ENCODE measurements around the gene MTF1. TPM values are rescaled to one million over a fixed set of nuclear protein-coding genes. Genes with fewer than 3 reads are reported as not detected.
A peak's percentile ranks its signal among the peaks of the same experiment; 100 is the strongest.

The MTF1 gene
- total and polyA plus RNA-seq, 12 donors = 1.5 to 17.1 (median 10.5) TPM

DNA sequence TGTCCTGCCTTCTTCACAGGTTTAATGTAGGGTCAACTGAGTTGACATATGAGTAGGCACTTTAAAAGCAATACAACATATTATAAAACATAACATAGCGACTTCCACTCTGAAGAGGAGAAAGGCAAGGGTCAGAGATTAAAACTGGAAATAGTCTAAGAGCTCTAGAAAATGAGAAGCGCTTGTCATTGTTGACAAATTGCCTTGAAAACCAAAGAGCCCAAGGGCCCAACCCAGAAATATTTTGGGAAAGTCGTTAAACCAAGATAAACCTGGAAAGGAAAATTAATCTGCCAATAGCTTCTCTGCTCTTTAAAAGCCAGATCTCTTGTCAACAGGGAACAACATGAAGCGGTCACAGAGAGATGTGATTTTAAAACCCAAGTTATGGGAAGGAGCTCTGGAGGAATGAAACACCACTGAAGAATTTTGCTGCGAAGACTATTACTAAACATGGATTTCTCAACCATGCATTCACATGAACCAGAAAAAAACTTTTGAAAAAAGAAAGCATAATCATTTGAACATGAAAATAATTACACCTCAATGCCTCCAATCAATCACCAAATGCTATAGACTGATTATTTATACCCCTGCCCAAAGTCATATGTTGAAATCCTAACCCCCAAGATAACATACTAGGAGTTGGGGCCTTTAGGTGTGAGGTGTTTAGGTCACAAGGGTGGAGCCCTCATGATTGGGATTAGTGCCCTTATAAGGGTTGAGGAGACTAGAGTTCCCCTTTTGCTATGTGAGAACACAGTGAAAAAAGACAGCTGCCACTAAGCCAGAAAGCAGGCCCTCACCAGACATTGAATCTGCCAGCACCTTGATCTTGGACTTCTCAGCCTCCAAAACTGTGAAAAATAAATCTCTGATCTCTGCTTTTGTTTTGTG is 33.0 kb upstream of the MTF1 start:
- whole genome bisulfite sequencing, 2 donors = 78 to 80% methylated on average over 5 of the region's 5 CpGs
- no peaks in the 10 kb centered on the region for H3K27me3 ChIP-seq
- H3K9me3 ChIP-seq = no peaks in the 10 kb centered on the region
- TF ChIP-seq, protein P1, sequence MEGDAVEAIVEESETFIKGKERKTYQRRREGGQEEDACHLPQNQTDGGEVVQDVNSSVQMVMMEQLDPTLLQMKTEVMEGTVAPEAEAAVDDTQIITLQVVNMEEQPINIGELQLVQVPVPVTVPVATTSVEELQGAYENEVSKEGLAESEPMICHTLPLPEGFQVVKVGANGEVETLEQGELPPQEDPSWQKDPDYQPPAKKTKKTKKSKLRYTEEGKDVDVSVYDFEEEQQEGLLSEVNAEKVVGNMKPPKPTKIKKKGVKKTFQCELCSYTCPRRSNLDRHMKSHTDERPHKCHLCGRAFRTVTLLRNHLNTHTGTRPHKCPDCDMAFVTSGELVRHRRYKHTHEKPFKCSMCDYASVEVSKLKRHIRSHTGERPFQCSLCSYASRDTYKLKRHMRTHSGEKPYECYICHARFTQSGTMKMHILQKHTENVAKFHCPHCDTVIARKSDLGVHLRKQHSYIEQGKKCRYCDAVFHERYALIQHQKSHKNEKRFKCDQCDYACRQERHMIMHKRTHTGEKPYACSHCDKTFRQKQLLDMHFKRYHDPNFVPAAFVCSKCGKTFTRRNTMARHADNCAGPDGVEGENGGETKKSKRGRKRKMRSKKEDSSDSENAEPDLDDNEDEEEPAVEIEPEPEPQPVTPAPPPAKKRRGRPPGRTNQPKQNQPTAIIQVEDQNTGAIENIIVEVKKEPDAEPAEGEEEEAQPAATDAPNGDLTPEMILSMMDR (IDR thresholded peaks at IDR 0.05) = no peak
- H3K36me3 ChIP-seq = peaks cover 0 to 47% (median 28%) of the 10 kb centered on the region in 9 donors
- intact Hi-C loops (cut with DNase I) = loop anchor here in 2 of 10 donors (5.0 to 10.0 kb wide), 2 partner anchors 85 to 92 kb away; no protein-coding TSS in a partner anchor
- DNase-seq (no peak), ATAC-seq (no peak)
- peaks cover 0 to 7% (median 0%) of the 10 kb centered on the region in 9 donors for H3K4me1 ChIP-seq
- no peak overlapping the region for H3K4me3 ChIP-seq
- H3K27ac ChIP-seq = no peak overlapping the region

DNA sequence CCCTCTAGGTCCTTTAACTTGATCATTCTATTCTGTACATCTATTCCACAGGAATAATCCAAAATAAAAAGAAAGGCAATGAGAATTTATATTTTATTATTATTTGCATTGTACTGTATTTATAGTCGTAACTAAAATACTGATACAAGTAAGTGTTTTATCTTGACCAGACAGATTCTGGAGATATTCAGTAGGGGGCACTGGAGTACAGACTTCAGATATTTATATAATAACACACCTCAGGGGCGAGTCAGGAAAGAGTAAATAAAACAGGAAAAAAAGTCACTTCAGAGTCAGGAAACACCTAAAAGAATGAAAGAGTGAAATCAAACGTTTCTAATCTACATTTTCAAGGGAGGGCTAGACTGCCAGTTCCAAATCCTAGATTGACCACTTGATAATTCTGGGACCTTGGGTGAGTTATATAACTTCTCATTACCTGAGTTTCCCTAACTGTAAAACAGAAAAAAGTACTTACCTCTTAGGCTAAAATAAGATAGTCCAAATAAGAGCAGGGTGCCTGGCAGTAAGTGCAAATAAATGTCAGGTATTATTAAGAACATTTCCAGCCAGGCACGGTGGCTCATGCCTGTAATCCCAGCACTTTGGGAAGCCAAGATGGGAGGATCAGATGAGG is 31.1 kb upstream of the MTF1 start:
- TF ChIP-seq, protein P1 (IDR thresholded peaks at IDR 0.05) = peak; percentile 22 to 71 (median 58)
- peak in 2 of 8 donors; percentile 51 to 56 for ATAC-seq
- H3K4me3 ChIP-seq = no peak overlapping the region
- no peaks in the 10 kb centered on the region for H3K9me3 ChIP-seq
- intact Hi-C loops (cut with DNase I) = loop anchor here in 4 of 10 donors (2.0 to 10.0 kb wide), 3 partner anchors 84 to 94 kb away; no protein-coding TSS in a partner anchor
- 28 to 29% methylated on average over 4 of the region's 4 CpGs for WGBS, 2 donors
- DNase-seq = no peak
- H3K36me3 ChIP-seq = peaks cover 0 to 66% (median 44%) of the 10 kb centered on the region in 9 donors
- no peak overlapping the region for H3K27ac ChIP-seq
- peaks cover 0 to 7% (median 0%) of the 10 kb centered on the region in 9 donors for H3K4me1 ChIP-seq
- no peaks in the 10 kb centered on the region for H3K27me3 ChIP-seq

DNA sequence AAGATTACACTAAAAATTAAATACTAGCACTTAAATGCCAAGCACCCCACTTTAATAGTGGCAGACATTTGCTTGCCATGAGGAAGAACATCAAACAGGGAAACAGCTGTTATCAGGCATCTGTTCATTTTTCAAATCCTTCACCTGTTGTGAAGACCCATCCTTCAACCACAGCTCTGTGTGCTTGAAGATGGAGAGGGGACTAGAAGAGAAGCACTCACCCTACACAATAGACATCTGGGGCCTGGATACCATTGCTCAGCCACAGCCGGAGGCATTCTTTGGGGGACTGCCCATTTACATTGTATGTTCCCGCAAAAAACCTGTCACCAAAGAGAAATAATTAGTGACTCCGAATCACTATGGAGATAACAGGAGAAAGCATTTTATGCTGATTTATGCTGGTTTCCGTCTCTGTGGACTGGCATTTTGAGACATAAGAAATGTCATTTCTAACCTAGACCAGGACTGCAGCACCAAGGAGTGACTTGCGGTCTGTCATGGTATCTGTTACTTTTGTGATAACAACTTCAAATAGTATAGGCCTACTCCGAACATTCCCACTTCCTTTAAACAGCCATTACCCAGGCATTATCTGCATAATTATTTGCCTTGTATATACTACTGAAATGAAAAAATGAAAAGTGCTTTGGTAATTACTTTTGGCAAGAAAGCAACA is 28.8 kb upstream of the MTF1 start:
- Histone ChIP-seq H3K4me3 (no peak overlapping the region), H3K9me3 (no peaks in the 10 kb centered on the region), H3K4me1 (peaks cover 0 to 7% (median 0%) of the 10 kb centered on the region in 9 donors), H3K27ac (no peak overlapping the region), H3K27me3 (no peaks in the 10 kb centered on the region), H3K36me3 (peaks cover 2 to 89% (median 63%) of the 10 kb centered on the region in 9 donors)
- ATAC-seq = no peak
- WGBS, 2 donors = 88 to 91% methylated on average over 6 of the region's 6 CpGs
- TF ChIP-seq, protein P1 (IDR thresholded peaks at IDR 0.05) = no peak
- no peak for DNase-seq
- intact Hi-C loops (cut with DNase I) = loop anchor here in 5 of 10 donors (2.0 to 10.0 kb wide), 4 partner anchors 77 to 97 kb away; no protein-coding TSS in a partner anchor

DNA sequence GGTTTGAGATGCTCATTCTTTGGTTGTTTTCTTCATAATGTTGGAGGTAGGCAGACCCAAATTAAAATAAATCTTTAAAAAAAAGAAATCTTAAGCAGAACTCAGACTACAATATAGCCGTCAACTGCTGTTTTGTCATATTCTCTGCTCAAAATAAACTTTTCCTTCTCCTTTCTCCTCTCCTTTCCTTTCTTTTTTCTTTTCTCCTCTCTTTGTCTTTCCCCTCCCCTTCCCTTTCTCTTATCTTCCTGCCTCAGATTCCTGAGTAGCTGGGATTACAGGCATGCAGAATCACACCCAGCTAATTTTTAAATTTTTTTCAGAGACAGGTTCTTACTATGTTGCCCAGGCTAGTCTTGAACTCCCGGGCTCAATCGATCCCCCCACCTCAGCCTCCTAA is 24.8 kb upstream of the MTF1 start:
- intact Hi-C loops (cut with DNase I) = loop anchor here in 4 of 10 donors (5.0 to 10.0 kb wide), 3 partner anchors 81 to 101 kb away; no protein-coding TSS in a partner anchor
- Histone ChIP-seq H3K4me3 (no peak overlapping the region), H3K4me1 (no peaks in the 10 kb centered on the region), H3K27me3 (no peaks in the 10 kb centered on the region), H3K36me3 (peaks cover 8 to 100% (median 85%) of the 10 kb centered on the region in 9 donors), H3K27ac (peak overlapping the region in 1 of 10 donors; percentile 26), H3K9me3 (no peaks in the 10 kb centered on the region)
- DNase-seq (no peak), ATAC-seq (no peak)
- 88 to 94% methylated on average over 3 of the region's 3 CpGs for WGBS, 2 donors
- TF ChIP-seq, protein P1 (IDR thresholded peaks at IDR 0.05) = no peak

Measured in heart right ventricle (tissue), 16 donors.